ENCODE data around the gene ARMC9.
"Not testable (repeated sequence)": the region's sequence is repeated elsewhere in the genome, so short reads cannot be mapped to it uniquely, and the experiment has no call there.

Gene ARMC9

DNA sequence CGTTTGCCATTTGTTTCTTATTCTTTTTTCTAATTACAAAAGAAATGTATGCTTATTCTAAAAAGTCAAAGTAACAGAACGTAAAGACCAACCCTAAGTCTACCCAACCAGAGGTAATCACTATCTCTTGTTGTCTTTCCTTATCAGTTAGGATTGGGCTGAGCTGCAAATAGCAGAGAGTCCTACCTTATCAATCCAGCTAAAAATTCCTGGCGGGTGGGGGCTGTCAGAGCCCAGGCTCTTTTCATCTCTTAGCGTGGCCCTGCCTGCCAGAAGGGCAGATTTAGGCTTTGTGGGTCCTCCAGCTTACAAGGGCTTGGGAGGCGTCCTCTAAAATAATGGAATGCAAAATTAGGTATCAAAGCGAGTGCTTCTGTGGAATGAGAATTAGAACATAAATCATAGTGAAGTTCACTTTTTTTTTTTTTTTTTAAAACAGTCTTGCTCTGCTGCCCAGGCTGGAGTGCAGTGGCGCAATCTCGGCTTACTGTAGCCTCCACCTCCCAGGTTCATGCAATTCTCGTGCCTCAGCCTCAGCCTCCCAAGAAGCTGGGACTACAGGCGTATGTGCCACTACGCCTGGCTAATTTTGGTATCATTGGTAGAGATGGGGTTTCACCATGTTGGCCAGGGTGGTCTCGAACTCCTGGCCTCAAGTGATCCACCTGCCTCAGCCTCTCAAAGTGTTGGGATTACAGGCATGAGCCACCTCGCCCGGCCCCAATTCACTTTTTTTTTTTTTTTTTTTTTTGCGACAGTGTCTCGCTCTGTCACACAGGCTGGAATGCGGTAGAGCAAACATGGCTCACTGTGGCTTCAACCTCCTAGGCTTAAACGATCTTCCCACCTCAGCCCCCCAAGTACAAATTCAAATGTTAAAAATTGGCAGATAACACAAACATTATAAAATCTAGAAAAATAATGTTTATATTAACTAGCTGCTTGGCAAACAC, 139.7 kb downstream of the ARMC9 start:
- no peak for DNase-seq (ENCODE audit: low spot score)

DNA sequence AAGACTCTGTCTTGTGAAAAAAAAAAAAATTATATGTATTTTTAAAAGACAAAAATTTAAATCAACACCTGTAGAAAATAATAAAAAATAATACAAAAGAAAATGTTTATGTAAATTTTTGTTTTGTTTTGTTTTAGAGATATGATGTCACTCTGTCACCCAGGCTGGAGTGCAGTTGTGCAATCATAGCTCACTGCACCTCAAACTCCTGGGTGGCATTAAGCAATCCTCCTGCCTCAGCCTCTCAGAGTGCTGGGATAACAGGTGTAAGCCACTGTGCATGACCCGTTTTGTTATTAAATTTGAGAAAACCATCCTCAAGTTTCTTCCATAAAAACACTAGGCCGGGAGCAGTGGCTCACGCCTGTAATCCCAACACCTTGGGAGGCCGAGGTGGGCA, 140.9 kb downstream of the ARMC9 start:
- no peak for DNase-seq (ENCODE audit: low spot score)

DNA sequence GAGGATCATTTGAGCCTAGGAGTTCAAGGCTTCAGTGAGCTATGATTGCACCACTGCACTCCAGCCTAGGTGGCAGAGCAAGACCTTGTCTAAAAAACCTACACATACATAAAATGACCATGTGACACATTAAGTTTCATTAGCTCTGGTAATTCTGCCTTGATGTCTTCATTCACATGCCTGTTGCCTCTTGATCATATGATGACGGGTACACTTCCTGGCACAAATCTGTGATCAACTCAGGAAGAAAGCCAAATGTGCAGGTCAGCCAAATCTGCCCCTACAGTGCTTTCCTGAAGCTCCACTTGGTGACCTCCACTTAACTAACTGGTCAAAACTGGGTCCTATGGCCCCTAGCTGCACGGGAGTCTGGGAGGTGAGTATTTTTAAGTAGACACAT, 142.7 kb downstream of the ARMC9 start:
- DNase-seq (ENCODE audit: low spot score), result no peak

DNA sequence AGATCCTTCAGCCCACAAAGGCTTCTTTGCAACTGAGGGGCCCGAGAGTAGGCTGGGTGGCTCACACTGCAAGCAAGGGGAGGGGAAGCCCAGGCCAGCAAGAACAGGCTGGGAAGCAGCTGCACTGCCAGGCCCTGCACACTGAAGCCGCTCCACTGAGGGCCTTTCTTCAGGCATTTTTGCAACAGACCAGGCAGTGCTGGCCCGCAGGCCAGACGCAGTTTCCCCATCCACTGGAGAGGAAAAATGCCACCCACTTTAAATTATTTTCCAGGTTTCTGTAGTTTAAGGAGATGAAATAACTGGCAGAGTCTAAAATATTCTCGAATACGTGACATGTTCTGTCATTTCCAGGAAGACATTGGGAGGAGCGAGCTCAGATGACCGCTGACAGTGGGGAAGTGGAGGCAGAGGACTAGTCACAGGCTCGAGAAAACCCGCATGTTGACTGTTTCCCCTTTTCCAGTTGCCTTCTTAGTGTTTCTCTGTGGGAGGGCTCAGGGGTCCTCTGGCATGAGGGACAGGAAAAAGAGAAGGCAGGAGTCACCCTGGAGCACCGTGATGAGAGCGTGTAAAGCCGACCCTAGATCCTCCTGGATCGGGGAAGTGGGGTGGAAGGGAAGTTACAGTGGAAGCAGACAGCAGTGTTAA, 143.8 kb downstream of the ARMC9 start:
- DNase-seq (ENCODE audit: low spot score), result no peak

DNA sequence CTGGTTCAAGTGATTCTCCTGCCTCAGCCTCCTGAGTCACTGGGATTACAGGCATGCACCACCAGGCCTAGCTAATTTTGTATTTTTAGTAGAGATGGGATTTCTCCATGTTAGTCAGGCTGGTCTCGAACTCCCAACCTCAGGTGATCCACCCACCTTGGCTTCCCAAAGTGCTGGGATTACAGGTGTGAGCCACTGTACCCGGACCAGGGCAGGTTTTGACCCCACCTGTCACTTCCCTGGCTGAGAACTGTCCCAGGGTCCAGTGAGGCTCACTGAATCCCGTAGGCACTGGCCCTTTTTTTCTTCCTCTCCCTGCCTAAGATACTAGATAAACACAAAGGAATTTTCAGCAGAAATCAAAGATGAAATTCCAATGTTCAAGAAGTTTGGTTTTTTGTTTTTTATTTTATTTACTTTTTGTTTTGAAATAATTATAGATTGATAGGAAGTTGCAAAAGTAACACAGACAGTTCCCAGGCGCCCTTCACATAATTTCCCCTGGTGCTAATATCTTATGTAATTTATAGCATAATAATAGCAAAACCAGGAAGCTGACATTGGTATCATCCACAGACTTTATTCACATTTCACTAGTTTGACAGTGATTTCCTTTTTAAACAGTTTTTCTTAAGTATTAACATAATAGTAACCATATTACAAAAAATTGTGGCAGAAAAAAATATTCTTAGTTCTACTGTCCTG, 144.7 kb downstream of the ARMC9 start:
- DNase-seq (ENCODE audit: low spot score), result no peak

DNA sequence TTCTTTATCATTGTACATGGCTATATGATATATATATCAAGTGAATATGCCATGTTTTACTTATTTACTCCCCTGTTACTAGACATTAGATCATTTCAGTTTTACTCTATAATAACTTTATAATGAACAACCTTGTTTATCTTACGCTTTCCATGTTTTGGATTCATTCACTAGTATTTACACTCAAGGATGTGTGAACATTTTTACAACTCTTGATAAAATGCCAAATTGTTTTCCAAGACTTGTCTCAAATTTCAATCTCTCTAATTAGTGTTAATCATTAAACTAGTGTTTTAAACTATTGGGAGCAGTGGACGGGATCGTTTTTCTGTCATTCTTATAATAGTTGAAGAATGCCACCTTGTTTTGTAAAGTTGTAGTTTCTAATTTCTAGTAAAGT, 145.6 kb downstream of the ARMC9 start:
- no peak for DNase-seq (ENCODE audit: low spot score)

DNA sequence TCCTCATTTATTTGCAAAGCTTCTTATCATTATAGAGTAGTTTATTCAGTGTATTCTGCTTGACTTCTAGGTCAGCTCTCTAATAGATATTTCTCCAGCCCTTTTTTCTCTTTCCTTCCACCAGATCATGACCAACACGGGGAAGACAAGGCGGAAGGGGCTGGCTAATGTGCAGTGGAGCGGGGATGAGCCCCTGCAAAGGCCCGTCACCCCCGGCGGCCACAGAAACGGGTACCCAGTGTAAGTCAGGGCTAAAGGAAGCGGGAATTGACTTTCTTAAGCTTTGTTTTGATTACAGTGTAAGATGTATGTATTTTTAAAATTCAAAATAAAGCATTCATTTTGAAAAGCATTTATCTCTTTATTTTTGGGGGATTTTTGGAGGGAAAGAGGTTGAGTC, 146.4 kb downstream of the ARMC9 start:
- no peak for DNase-seq (ENCODE audit: low spot score)

DNA sequence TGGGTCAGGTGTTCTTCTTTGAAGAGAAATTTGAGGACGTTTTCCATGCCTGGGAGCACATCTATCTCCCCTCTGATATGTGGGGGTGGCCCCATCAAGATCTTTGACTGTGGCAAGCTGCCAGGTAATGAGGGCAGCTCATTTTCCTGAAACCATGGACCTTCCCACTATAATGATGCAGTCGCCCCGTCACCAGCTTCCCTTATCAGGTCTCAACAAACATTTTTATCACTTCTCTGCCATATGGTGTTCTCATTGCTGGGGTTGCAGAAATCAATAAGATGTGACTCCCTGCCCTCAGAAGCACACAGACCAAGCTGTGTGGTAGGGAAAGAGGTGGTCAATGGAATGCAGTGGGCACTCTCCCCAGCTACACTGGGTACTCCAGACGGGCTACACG, 148.7 kb downstream of the ARMC9 start:
- no peak for DNase-seq (ENCODE audit: low spot score)

DNA sequence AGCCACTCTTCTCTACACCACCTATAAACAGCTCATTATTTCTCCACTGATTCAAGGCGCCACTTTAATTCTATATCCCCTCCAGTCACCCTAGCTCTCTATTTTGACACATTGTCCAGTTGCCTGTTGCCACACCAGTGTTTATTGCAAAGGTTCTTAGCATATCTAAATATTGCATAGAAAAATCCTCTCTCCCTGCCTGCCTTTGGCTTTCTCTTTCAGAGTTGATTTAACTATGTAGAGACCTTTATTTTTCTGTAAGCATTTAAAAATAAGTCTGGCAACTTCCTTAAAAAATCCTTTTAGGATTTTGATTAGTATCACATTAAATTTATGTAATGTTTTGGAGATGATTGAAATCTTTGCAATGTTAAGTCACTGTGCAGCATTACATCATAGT, 149.2 kb downstream of the ARMC9 start:
- no peak for DNase-seq (ENCODE audit: low spot score)

DNA sequence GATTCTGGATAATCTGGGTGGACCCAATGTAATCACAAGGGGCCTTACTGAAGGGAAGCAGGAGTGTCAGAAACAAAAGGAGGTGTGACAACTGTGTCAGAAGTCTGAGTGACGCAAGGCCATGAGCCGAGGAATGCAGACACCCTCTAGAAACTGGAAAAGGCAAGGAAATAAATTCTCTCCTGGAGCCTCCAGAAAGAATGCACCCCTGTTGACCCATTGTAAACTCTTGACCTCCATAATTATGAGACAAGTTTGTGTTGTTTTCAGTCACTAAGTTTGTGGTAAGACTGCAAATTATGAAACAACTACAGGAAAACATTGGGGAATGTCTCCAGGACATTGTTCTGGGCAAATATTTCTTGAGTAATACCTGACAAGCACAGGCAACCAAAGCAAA, 149.7 kb downstream of the ARMC9 start:
- no peak for DNase-seq (ENCODE audit: low spot score)

DNA sequence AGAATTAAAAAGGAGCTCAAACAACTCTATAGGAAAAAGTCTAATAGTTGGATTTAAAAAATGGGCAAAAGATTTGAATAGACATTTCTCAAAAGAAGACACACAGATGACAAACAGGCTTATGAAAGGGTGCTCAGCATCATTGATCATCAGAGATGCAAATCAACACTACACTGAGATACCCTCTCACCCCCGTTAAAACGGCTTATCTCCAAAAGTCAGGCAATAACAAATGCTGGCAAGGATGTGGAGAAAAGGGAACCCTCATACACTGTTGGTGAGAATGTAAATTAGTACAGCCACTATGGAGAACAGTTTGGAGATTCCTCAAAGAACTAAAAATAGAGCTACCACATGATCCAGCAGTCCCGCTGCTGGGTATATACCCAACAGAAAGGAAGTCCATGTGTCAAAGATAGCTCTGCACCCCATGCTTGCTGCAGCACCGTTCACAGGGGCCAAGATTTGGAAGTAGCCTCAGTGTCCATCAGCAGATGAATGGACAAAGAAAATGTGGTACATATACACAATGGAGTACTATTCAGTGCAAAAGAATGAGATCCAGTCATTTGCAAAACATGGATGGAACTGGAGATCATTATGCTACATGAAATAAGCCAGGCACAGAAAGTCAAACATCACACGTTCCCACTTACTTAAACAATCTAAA, 150.4 kb downstream of the ARMC9 start:
- DNase-seq (ENCODE audit: low spot score), result no peak

DNA sequence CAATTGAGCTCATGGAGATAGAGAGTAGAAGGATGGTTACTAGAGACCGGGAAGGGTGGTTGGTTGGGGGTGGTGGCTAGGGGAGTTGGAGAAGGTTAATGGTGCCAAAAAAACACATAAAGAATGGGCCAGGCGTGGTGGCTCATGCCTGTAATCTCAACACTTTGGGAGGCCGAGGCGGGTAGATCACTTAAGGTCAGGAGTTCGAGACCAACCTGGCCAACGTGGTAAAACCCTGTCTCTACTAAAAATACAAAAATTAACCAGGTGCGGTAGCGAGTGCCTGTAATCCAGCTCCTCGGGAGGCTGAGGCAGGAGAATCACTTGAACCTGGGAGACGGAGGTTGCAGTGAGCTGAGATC, 150.9 kb downstream of the ARMC9 start:
- DNase-seq (ENCODE audit: low spot score), result not testable (repeated sequence)

DNA sequence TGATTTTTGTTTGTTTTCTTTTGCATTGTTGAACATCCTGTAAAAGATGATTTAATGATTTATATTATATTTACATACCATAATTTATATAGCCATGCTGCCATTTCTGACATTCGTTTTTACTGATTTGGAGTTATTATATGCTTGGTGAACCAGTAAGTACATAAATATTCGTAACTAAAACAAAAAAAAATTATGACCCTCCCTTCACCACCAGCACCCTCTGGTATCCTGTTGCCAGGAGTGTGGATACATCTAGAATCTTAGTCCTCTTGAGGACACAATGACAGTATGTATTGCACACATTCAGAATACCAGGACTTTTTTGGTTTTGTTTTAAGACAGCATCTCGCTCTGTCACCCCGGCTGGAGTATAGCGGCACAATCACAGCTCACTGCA, 153.2 kb downstream of the ARMC9 start:
- DNase-seq (ENCODE audit: low spot score), result no peak

DNA sequence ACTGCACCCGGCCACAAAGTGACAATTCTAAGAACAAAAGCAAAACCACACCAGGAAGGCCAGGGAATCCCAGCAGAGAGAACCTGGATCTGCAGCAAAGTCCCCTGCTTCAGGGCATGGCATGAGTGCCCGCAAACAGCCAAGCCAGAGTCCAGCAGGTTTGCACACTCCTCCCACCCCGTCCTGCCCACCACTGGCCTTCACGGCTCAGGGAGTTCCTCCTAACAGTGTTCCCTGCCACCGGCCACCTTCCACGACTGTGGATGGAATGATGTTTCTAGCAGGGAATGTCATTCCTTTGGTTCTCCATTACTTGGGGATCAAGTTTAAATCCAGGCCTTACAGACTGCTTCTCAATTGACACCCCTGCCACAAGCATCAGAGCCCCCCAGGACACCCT, 155.0 kb downstream of the ARMC9 start:
- DNase-seq (ENCODE audit: low spot score), result no peak

DNA sequence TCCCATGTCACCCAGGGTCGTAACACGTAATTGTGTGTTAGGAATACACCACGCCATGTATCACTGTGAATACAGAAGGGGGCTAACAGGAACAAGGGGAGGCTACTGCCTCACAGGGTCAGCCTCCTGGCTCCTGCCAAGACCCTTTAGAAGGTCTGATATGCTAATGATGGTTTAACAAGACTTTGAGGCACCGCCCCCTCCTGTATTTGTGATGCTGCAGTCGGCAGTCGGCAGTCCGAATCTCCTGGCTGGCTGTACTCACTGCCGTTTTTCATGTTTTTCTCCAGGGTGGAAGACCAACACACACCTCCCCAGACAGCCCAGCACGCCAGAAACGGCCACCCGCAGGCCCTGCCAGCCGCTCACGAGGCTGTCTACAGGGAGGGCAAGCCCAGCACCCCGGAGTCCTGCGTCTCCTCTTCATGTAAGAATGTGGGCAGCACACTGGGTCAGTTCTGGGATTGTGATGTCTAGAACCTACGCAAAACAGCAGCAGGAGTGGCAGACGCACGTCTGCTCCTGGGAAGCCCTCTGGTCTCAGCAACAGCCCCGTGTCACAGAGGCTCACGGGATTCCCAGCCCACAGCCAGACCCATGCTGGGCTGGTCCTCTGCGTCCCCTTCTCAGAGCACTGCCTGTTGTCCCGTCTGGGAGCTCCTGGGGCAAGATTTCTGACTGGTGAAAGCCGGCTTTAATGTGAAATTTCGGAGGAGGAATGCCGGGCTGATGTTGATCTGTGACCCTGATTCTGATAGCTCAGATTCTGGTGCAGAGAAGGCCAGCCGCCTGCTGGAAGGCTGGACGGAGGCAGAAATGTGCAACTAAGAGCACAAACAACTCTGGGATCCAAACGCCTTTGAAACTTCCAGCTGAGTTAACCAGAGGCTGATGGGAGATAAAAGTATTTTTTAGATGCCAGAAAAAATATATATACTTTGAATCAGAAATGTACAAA, 157.4 kb downstream of the ARMC9 start:
- DNase-seq (ENCODE audit: low spot score), result no peak

DNA sequence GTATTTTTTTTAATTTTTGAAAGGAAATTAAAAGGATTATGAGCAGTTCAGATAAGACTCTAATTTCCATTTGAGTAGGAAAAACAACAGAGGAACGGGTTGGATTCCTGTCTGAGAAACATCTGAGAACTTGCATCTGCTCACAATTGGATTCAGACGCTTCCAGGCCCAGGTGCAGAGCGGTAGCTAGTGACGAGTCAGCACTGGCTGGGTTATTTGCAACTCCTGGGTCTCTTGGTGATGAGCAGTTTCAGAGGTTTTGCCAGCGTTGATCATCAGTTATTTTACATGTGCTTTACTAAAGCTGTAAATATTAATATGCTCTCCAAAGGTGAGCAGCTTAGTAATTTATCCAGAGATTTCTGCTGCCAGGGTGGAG, 158.0 kb downstream of the ARMC9 start:
- no peak for DNase-seq (ENCODE audit: low spot score)

DNA sequence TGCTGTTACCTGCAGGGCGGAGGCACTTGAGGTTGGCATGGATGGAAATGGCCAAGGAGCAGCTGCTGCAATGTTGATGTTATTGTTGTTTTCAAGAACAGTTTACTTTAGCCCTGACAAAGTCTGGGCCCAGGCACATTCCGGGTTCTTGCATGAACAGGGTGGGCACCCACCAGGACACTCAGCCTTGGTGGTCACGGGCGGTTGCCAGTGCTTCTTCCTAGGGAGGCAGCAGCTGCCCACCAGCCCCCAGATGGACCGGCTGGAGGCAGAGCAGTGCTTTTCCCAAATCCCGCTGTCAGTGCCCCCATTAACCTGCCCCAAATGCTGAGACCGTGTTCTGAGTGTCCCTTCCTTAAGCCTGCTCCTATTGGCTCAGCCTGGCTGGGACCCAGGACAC, 158.6 kb downstream of the ARMC9 start:
- DNase-seq (ENCODE audit: low spot score), result no peak

DNA sequence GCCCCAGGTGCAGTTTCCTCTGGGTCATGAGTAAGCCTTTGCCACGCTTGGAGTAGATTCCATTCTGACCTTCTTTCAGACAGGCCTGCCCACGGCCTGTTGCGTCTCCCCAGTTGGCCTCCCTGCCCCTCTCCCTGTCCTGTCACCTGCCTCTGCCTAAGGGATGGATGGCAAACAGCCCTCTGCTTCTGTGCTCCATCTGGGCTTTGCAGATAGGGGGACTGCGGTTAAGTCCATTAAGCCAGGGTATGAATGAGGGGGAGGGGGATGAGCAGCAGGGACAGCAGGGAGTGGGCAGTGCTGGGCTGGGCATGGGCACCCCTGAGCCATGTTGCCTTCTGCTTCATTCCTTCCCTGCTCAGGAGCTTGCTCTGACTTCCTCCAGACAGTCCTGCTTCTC, 159.5 kb downstream of the ARMC9 start:
- DNase-seq (ENCODE audit: low spot score), result no peak

DNA sequence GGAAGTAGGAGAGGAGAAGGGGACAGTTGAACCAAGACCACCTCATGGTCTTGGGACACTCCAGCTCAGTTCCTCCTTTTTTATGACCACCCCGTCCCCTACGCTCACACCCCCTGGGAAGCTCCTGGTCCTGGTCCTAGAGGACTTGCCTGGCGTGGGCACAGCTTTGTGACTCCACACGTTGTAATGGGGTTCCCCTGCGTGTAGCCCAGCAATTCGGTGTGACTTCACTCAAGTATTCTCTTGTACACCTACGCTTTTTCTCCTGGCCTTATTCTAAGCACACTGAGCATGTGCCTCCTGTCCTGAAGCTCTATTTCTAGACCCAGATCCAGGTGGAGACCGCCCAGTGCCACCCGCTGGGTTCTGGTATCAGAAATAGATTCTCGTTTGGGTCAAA, 161.0 kb downstream of the ARMC9 start:
- no peak for DNase-seq (ENCODE audit: low spot score)

DNA sequence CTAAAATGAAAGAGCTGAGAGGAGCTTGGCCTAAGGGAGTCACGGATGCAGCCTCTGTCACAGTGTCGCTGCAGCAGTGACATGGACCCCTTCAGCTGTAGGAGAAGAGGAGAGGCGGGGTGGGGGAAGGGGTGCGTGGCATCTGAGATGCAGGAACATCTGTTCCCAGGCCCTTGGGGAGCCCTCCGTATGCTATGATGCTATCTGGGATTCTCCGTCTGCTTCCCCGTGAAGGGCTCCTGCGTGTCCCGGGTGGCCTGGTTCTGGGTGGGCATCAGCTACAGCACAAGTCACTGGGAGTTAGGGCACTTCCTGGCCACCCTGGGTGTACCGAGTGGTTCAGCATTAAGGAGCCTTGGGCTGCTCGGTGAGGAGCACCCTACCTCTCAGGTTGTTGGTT, 161.5 kb downstream of the ARMC9 start:
- no peak for DNase-seq (ENCODE audit: low spot score)

DNA sequence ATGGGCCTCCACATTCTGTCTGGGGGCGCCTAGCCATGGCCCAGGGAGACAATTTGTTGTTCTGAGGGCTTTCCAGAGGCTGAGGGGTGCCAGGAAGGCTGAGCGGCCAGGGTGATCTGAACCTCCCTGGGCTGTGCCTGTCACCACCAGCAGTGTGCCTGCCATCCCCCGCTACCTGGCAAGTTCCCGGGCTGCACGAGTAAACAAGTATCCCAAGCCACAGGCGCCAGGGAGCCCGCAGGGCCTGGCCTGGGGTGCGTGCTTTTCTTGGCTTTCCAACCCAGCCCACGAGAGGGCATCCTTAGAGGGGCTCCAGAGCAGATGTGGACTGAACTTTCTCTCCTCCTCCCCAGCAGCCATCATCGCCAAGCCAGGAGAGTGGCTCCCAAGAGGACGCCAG, 162.0 kb downstream of the ARMC9 start:
- DNase-seq (ENCODE audit: low spot score), result no peak

All from germinal center (tissue), 1 donor.